ENCODE data around the gene STAM.

The STAM gene

DNA sequence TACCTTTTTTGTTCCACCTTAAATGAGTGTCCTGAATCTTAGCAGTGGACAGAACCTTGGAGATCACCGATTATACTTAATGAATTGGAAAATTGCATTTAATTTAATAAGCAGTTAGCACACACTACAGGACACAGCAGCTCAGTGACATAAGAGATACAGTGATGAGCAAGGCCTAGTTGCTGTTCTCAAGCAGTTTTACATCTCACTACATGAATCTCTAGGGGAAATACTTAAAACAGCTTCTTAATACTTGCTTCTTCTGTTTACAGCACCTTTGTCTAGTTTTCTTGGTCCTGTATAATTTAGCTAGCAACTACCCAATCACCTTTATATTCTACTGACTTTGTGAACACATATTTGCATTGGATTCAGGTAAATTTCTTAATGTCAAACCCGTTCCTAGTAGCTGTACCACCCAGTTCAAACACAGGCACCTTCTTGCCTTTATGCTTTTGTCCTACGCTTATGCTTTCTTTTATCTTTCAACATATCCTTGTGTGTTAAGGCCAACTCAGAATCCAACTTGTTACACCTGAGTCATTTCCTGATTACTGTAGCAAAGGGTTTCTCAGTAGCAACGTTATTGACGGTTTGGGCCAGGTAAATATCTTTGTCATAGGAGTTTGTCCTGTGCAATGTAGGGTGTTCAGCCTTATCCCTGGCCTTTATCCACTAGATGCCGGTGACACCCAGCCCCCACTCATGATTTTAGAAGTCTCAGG is 1.8 kb downstream of the STAM start:
- in situ Hi-C loops (cut with MboI; ENCODE audit: low sequenced_read_pairs): no loop called here

DNA sequence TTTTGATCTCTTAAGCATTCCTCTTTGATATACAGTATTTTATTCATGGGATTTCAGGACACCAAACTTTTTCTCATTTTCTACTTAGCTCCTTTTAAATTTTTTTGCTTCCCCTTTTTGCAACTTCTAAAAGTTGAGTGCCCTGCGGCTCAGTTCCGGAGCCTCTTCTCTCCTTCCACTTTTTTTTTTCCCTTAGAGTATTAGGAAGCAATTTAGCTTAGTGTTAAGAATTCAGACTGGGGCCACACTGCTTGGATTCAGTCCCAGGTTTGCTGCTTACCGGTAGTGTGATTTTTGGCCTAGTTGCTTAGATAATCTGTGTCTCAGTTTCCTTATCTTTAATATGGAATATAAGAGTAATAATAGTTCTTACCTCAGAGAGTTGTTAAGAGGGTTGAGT is 3.4 kb downstream of the STAM start:
- in situ Hi-C loops (cut with MboI; ENCODE audit: low sequenced_read_pairs): no loop called here

DNA sequence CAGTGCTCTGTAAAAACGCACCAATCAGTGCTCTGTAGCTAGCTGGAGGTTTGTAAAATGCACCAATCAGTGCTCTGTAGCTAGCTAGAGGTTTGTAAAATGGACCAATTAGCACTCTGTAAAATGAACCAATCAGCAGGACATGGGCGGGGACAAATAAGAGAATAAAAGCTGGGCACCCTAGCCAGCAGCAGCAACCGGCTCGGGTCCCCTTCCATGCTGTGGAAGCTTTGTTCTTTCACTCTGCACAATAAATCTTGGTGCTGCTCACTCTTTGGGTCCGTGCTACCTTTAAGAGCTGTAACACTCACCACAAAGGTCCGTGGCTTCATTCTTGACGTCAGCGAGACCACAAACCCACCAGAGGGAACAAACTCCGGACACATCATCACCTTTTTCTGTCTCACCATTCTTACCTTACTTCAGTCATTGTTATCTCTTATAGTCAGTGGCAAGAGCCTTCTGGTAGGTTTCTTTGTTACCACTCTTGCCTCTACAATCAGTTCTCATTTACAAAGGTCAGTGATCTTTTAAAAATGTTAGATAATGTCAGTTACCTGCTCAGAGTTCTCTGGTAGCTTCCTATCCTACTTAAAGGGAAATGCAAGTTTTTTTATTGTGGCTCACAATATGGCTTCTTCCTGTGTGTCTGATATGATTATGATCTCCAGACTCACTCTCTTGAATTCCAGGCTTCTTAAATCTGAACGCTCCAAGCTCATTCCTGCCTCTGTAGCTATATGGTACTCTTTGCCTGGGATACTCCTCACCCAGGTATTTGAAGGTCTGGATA is 4.5 kb downstream of the STAM start:
- in situ Hi-C loops (cut with MboI; ENCODE audit: low sequenced_read_pairs): no loop called here

DNA sequence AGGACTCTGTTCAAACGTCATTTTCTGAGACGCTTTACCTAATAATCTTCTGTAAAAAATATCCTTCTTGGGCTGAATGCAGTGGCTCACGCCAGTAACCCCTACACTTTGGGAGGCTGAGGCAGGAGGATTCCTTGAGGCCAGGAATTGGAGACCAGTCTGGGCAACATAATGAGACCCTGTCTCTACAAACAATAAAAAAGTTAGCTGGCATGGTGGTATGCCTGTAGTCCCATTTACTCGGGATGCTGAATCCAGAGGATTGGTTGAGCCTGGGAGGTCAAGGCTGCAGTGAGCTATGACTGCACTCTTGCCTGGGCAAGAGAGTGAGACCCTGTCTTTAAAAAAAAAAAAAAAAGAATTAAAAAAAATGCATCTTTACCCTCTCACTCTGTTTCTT is 5.1 kb downstream of the STAM start:
- in situ Hi-C loops (cut with MboI; ENCODE audit: low sequenced_read_pairs): no loop called here

DNA sequence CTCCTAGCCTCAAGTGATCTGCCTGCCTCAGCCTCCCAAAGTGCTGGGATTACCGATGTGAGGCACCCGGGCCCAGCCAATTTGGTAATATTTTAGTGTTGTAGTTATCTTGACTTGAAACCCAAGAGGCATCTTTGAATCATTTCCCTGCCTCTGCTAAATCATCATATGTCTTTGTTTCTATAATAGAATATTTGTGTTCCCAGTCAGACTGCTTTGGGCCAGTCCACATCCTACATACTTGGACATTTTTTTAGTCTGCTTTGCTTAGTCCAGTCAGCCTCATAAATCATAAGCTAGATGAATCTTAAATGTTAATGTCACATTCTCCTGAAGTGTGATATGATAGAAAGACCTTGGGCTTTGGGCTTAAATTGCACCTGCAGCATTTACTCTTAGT is 5.9 kb downstream of the STAM start:
- in situ Hi-C loops (cut with MboI; ENCODE audit: low sequenced_read_pairs): no loop called here

DNA sequence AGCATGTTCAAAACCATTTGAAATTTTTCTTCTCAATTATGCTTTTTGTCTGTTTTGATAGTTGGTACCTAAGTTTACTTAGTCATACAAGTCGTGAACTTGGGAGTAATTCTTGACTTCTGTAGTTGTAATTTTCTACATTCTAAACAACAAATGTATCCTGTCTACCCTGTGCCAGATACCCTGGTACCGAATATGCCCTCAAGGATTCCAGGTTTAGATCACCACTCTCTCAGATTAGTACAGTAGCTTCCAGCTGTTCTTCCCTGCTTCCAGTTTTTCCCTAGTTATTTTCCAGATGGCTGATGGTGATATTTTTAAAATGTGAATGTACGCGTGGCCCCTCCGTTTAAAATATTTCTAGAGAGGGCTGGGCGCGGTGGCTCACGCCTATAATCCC is 6.5 kb downstream of the STAM start:
- in situ Hi-C loops (cut with MboI; ENCODE audit: low sequenced_read_pairs): no loop called here

DNA sequence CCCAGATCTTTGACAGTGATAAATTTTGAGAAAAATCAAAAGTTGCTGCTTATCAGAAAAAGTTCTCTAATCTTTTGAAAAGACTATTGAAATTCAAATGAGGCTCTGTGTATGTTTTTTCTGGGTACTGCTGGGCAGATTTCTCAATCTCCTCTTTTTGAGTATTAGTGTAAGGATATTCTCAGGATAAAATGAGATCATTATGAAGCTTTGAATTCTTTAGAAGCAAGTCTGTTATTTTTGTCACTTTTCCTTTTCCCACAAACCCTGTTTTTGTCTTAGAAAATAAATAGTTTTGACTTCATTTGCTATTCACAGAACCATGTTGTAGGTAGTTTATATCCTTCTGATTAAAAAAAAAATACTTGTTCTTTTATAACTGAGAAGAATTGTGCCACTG is 7.9 kb downstream of the STAM start:
- in situ Hi-C loops (cut with MboI; ENCODE audit: low sequenced_read_pairs): no loop called here

DNA sequence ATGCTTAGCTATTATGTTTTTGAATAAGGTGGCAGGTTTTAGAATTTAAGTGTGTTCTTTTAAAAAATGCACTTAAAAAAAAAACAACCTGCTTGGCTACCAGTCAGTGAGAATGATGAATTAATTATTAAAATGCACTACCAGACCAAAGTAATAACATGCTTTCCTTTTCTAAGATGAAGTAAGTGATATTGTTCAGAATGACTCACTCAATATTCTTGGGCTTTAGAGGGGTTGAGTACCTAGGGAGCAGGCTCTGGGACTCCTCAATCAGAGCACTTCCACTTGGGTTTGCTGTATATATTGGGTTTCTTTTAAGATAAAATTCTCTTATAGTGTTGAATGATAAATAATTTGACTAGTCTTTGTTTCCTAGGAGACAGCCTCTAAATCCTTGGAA is 8.6 kb downstream of the STAM start:
- in situ Hi-C loops (cut with MboI; ENCODE audit: low sequenced_read_pairs): no loop called here

DNA sequence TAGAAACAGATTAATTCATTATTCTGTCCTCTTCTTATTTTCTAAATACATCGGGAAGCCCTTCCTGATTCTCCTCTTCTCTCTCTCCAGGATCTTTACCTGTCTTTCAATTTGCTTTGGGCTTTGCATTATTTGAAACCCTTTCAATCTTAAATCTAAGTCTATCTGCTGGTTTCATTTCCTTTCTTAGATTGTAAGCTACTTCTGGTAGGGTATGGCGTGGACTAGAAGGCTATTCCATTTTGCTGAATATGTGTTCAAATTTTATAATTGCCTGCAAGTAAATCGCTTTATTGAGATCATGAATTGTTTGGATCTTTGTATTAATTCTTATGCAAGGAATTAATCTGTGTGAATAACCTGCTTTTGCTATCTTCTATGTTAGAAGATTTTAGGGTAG is 11.1 kb downstream of the STAM start:
- in situ Hi-C loops (cut with MboI; ENCODE audit: low sequenced_read_pairs): no loop called here

DNA sequence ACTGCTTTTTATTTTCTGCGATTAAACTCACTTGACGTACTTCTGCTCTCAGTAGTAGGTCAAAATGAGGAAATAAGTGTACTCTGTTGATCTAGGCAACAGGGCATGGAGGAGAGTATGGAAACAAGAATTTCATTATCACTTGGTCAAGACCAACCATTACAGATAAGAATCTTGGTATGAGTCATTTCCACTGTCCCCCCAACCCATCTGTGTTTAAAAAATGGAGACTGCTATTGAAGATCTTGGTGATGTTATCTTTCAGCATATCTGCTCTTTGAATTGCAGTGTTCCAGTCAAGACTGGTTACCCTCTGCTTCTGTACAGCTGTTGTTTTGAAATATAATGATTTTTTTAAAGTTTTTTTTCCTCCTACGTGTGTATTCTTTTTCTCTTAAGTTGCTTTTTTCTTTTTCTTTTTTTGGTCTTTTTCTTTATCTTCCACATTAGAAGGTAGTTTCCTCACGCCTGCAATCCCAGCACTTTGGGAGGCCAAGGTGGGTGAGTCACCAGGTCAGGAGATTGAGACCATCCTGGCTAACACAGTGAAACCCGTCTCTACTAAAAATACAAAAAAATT is 11.7 kb downstream of the STAM start:
- in situ Hi-C loops (cut with MboI; ENCODE audit: low sequenced_read_pairs): no loop called here

DNA sequence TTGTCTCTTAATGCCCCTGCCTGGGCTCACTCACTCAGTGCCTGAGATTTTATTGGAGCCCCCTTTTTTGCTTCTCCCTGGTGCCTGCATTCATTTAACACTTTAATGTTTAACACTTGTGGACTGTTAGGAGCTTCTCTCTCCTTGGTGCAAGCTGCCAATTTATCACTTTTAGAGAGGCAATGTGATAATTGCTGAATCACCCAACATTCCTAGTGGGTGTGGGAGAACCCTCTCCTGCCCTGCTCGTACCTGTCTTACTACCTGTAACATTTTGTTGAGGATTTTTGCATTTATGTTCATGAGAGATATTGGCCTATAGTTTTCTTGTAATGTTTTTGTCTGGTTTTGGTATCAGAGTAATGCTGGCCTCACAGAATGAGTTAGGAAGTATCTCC is 13.2 kb downstream of the STAM start:
- in situ Hi-C loops (cut with MboI; ENCODE audit: low sequenced_read_pairs): no loop called here

DNA sequence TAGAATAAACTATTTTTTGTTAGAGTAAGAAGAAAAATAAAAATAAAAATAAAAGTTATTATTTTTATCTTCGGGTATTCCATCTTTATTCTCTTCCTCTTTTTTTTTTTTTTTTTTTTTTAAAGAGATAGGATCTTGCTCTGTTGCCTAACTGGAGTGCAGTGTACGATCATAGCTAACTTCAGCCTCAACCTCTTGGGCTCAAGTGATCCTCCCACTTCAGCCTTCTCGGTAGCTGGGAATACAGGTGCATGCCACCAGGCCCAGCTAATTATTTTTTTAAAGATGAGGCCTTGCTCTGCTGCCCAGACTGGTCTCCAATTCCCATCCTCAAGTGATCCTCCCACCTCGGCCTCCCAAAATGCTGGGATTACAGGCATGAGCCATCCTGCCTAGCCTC is 15.4 kb downstream of the STAM start:
- in situ Hi-C loops (cut with MboI; ENCODE audit: low sequenced_read_pairs): no loop called here

DNA sequence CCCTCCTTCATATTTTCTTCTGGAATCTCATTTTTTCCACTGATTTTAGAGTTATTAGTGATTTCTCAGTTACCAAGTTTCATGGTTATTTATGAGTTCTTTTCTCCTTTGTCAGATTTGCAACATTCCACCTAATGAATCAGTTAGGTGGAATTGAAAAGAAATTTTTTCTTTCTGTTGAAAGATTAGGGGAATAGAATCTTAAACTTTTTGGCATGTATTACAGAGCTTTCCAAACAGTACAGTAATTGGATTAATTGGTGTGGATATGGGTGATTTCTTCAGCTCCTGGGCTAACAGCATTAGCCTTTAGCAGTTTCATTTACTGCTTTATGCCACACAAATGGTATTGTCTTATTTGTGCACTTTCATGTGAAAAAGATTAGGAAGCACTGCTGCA is 17.0 kb downstream of the STAM start:
- in situ Hi-C loops (cut with MboI; ENCODE audit: low sequenced_read_pairs): no loop called here

DNA sequence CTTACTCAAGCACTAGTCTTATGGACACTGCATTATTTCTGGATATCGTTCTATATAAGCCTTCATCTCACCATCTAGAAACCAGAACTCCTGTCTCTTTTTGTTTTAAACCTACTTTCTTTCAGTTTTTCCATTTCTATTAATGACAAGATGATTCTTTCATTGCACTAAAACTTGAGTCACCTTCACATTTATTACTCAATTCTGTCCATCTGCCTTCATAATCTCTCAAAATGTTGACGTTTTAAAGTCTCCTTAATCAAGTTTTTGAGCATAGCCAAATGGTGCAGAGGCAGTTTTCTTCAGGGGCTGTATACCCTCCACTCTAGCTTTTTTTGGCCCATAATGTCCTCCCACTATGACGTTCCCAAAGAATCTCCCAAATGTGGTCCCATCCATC is 17.6 kb downstream of the STAM start:
- in situ Hi-C loops (cut with MboI; ENCODE audit: low sequenced_read_pairs): no loop called here

DNA sequence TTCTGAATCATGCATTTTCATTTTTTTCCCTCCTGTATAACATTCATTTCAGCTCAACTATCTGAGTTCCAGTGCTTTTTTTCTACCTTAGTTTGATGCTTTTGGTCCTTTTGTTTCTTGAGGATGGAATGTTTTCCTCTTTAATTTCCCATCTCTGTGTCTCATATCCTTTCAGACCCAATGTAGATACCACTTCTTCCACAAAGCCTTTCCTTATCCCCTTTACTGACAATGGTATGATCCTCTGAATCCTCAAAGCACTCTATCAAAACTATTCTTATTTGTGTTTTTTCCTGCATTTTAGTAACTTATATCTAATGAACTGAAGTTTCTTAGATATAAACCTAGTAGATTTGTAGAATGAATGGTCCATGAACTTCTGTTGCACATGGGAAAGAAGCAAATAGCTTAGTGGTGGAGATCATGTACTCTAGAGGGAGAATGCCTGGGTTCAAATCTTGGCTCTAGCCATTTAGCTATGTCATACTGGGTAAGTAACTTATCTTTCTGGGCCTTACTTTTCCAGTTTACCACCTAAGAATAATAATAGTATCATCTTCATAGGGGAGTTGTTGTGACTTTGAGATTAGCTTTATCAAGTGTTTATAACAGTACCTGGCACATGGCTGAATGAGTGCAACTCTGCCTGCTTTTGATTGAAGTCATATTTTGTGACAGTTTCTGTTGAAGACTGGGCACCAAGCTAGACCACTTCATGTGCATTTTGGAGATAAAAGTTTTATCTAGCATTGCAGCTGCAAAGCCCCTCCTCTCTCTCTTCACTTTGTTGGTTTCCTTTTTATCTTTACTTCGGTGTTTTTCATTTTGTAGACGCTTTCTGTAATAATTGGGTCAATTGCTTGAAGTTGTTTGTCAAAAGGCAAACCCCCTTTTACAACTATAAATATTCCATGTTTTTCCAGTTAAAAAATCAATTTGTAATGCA is 18.5 kb downstream of the STAM start:
- in situ Hi-C loops (cut with MboI; ENCODE audit: low sequenced_read_pairs): no loop called here

DNA sequence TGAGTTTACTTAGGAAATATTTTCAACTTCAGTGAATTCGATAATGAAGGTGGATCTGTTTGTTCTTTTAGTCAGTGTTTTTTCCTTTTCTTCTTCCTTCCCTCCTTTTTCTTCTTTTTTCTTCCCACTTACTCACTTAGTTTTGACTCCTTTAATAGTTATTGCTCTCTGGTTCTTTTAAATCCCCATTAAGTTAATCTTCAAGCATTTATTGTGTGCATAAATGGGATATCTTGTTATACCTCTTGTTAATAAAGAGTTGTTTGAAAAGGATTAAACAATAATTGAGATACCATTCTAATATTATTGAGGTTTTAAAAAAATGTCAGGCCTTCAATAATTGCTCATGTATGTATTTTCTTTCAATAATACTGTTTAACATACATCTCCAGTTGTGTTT is 19.5 kb downstream of the STAM start:
- in situ Hi-C loops (cut with MboI; ENCODE audit: low sequenced_read_pairs): no loop called here

DNA sequence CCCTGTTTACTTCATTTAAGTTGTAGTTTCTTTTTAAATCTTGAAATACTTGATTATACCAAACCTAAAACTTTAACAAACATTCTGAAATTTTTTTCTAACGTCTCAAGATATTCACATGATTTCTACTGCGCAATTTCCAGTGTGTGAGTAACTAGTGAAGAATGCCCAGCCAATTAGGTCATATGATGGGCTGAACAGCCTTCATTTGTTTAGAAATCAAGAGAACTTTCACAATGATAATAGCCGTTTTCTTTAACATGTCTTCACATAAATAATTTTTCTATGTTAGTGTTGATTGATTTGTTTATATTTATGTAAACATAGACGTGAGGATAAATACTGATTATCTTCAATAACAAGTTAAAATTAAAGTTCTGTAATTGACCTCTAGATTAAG is 21.8 kb downstream of the STAM start:
- in situ Hi-C loops (cut with MboI; ENCODE audit: low sequenced_read_pairs): no loop called here

DNA sequence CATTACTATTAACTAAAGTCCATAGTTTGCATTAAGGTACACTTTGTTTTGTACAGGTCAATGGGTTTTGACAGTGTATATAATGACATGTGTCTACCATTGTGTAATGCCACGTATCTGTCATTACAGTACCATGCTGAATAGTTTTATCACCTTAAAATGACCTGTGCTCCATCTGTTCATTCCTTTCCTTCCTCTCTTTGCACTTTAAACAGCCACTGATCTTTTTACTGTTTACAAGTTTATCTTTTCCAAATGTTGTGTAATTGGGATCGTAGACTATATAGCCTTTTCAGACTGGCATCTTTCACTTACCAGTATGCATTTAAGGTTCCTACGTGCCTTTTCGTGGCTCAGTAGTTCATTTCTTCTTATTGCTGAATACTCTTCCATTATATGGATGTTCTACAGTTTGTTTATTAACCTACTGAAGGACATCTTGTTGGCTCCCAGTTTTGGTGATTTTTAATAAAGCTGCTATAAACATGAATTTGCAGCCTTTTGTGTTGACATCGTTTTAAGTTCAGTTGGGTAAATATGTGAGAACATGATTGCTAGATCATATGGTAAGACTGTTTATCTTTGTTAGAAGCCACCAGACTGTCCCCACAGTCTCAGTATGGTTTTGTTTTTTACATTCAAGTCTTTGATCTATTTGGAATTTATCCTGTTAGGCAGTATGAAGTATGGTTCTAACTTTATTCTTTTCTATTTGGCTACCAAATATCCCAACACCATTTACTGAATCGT is 24.7 kb downstream of the STAM start:
- in situ Hi-C loops (cut with MboI; ENCODE audit: low sequenced_read_pairs): no loop called here

DNA sequence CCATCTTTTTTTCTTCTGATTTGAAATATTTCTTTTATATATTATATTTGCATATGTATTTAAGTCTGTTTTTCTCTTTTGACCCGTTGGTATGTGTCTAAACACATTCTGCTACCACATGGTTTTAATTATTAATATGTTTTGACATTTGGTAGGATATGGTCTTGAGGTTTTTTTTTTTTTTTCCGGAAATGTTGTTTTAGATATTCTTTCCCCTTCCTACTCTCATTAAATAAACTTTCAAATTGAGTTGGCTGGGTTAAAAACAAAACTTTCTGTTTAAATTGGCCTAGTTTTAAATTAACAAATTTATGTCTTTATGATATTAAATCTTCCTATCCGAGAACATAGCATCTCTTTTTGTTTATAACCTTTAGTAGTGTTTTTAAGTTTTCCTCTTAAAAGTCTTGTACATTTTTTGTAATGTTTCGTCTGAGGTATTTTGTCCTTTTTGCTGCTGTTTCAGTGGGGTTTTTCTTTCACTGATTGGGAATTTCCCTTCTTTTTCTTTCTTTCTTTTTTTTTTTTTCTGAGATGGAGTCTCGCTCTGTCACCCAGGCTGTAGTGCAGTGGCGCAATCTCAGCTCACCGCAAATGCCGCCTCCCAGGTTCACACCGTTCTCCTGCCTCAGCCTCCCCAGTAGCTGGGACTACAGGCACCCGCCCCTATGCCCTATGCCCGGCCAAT is 25.4 kb downstream of the STAM start:
- in situ Hi-C loops (cut with MboI; ENCODE audit: low sequenced_read_pairs): no loop called here

DNA sequence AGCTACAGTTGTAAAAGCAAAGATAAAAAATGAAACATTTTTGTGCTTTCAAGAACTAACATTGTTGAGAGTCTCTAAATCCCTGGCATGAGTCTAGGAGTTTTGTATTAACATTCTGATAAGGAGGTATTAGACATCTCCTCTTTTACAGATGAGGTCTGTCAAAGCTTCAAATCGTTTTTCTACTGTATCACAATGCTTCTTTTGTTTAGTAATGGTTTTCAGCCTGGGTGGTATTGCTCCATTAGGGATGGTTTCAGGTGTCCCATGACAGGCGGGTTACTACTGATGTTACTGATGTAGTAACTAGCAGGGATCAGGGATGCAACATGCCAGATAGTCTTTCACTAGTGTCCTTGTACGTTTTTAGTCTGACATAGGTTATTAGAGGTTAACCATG is 27.4 kb downstream of the STAM start:
- in situ Hi-C loops (cut with MboI; ENCODE audit: low sequenced_read_pairs): no loop called here
